ENCODE measurements around the gene SORCS2.

DNA sequence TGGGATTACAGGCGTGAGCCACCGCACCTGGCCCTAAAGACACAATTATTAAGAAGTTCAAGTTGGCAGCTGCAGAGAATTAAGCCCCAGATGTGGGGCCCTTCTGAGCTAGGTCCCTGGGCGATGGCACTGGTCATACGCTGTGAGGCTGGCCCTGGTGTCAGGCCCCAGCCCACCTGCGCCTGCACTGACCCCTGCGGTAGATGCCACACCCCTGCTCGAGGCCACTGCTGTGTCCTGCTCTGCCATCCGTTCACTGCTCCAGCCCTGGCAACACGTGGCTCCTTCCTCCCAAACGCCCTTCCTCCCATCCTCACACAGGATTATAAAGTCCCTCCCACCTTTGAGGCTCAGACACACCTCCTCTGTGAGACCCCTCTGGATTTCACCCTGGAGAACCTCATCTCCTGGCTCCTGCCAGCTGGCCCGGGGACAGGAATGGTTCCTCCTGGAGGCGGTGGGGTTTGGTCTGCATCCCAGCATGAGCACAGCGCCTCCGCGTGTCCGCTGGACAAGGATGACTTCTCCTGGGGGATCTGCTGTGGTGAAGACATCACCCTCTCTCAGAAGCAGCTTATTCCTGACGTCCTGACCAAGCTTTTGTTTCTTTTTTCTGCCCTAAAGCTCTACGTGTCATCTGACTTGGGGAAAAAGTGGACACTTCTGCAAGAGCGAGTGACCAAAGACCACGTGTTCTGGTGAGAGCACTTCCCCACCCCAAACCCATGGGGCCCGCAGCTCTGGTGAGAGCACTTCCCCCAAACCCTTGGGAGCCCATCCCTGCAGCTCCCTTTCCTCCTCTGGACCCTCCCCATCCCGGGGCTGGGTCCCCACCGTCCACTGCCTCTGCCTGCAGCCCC lies 461.4 kb downstream of the SORCS2 start:
- TF ChIP-seq CTCF (IDR thresholded peaks at IDR 0.05), result no peak
- no peak for TF ChIP-seq POLR2A (IDR thresholded peaks at IDR 0.05)

Data from right lobe of liver (tissue), 4 donors.